HepG2 (cell line): Measurements from ENCODE around the gene STK39.

Source experiments
- FOXK2 ChIP-seq: fragments of 450-650 bp; IDR thresholded peaks from 2 replicates; pipeline ENCODE4 v1.6.1; 2016
- JUNB ChIP-seq: sonication (generic); formaldehyde crosslinking; IDR thresholded peaks from 2 replicates; pipeline ENCODE4 v1.8.0; 2022; ENCODE audit warnings: missing genetic modification reagents, mild to moderate bottlenecking, borderline replicate concordance
- PTBP1 ChIP-seq: fragments of 200-400 bp; formaldehyde crosslinking; IDR thresholded peaks from 2 replicates; pipeline ENCODE4 v1.6.1; 2018; ENCODE audit warnings: low read length, low read depth; ENCODE audit not compliant: poor library complexity, severe bottlenecking
- ZBTB8A ChIP-seq: sonication (generic); formaldehyde crosslinking; IDR thresholded peaks from 2 replicates; pipeline ENCODE4 v1.4.0; 2020; ENCODE audit warnings: mild to moderate bottlenecking, low read depth, missing genetic modification reagents, borderline replicate concordance

DNA sequence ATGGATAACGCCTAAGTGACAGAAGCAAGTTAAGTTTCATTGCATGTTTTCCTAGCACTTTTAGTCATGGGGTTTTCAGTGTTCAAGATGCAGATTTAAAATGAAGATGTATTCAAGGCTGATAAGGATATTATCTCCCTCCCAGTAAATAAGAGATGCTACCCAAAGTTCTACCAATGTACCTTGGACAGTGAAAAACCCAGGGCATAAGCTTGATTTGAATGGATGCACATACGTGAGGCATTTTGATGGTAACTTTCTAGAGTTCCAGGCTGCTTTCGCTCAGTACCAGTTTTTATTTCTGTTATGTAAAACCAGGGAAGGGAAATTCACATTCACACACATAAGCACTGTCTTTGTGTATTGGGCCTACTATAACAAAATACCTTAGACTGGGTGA lies 90.3 kb downstream of the STK39 start:
- no peak for TF ChIP-seq FOXK2
- no peak for TF ChIP-seq ZBTB8A (CRISPR knock-in tag)
- no peak for TF ChIP-seq PTBP1
- no peak for TF ChIP-seq JUNB (CRISPR knock-in tag)
